ENCODE data around the gene ROCK2. TPM values are rescaled to one million over a fixed set of nuclear protein-coding genes. Genes with fewer than 3 reads are reported as not detected.

Gene ROCK2
- total and polyA plus RNA-seq, 7 donors, result 15.2 to 74.8 (median 43.5) TPM

- no peaks in the 10 kb centered on the region for H3K4me1 ChIP-seq
- no peak overlapping the region for H3K27ac ChIP-seq
- H3K9me3 ChIP-seq, result no peaks in the 10 kb centered on the region
- H3K36me3 ChIP-seq, result peaks cover 0 to 71% (median 14%) of the 10 kb centered on the region in 4 donors
- DNase-seq, result no peak
- no peaks in the 10 kb centered on the region for H3K27me3 ChIP-seq
- intact Hi-C loops (cut with DNase I), result no loop called here
- no peak overlapping the region for H3K4me3 ChIP-seq
- 93 to 97% methylated on average over 3 of the region's 3 CpGs for WGBS, 2 donors
- TF ChIP-seq EP300 (IDR thresholded peaks at IDR 0.05) (no peak), POLR2AphosphoS5 (IDR thresholded peaks at IDR 0.05) (no peak), POLR2A (IDR thresholded peaks at IDR 0.05) (no peak), CTCF (IDR thresholded peaks at IDR 0.05) (no peak)
Measured at GRCh38 chr2:11215407-11215806, 129.0 kb downstream of the ROCK2 start.

GRCh38 chr2:11214770-11215169, 129.7 kb downstream of the ROCK2 start:
- Histone ChIP-seq H3K9me3 (no peaks in the 10 kb centered on the region), H3K4me3 (no peak overlapping the region), H3K27ac (no peak overlapping the region), H3K4me1 (no peaks in the 10 kb centered on the region), H3K27me3 (no peaks in the 10 kb centered on the region), H3K36me3 (peaks cover 0 to 71% (median 13%) of the 10 kb centered on the region in 4 donors)
- no peak for TF ChIP-seq POLR2AphosphoS5 (IDR thresholded peaks at IDR 0.05)
- no peak for TF ChIP-seq EP300 (IDR thresholded peaks at IDR 0.05)
- TF ChIP-seq POLR2A (IDR thresholded peaks at IDR 0.05), result no peak
- no peak for TF ChIP-seq CTCF (IDR thresholded peaks at IDR 0.05)
- no peak for DNase-seq
- 85 to 86% methylated on average over 4 of the region's 4 CpGs for WGBS, 2 donors
- intact Hi-C loops (cut with DNase I), result no loop called here

- H3K36me3 ChIP-seq, result peaks cover 0 to 70% (median 13%) of the 10 kb centered on the region in 4 donors
- no peaks in the 10 kb centered on the region for H3K27me3 ChIP-seq
- 92% methylated on average over 1 of the region's 1 CpG for WGBS, 2 donors
Measured at GRCh38 chr2:11213975-11214374, 130.5 kb downstream of the ROCK2 start.

GRCh38 chr2:11213090-11213638, 131.3 kb downstream of the ROCK2 start:
- 90 to 95% methylated on average over 5 of the region's 5 CpGs for WGBS, 2 donors

More at GRCh38 chr2:11213975-11214374, 130.5 kb downstream of the ROCK2 start:
- Histone ChIP-seq H3K27ac (no peak overlapping the region), H3K9me3 (no peaks in the 10 kb centered on the region), H3K4me3 (no peak overlapping the region), H3K4me1 (no peaks in the 10 kb centered on the region)
- no peak for DNase-seq
- TF ChIP-seq POLR2AphosphoS5 (IDR thresholded peaks at IDR 0.05) (no peak), EP300 (IDR thresholded peaks at IDR 0.05) (no peak), CTCF (IDR thresholded peaks at IDR 0.05) (no peak), POLR2A (IDR thresholded peaks at IDR 0.05) (no peak)
- intact Hi-C loops (cut with DNase I), result no loop called here

More at GRCh38 chr2:11213090-11213638, 131.3 kb downstream of the ROCK2 start:
- Histone ChIP-seq H3K27me3 (no peaks in the 10 kb centered on the region), H3K9me3 (no peaks in the 10 kb centered on the region), H3K27ac (no peak overlapping the region), H3K4me3 (no peak overlapping the region), H3K4me1 (no peaks in the 10 kb centered on the region), H3K36me3 (peaks cover 0 to 78% (median 11%) of the 10 kb centered on the region in 4 donors)
- no peak for DNase-seq
- TF ChIP-seq EP300 (IDR thresholded peaks at IDR 0.05) (no peak), CTCF (IDR thresholded peaks at IDR 0.05) (no peak), POLR2A (IDR thresholded peaks at IDR 0.05) (no peak), POLR2AphosphoS5 (IDR thresholded peaks at IDR 0.05) (no peak)
- intact Hi-C loops (cut with DNase I), result no loop called here

Measured in sigmoid colon (tissue), 7 donors.